GM12873 (cell line): ENCODE measurements around the gene JPH3.

Experiments used
- CTCF ChIP-seq: IDR thresholded peaks from 2 replicates; pipeline ENCODE4 v1.5.1; 2012; ENCODE audit warnings: low read depth, mild to moderate bottlenecking, moderate library complexity, low read length, control low read depth; ENCODE audit not compliant: insufficient read depth; ENCODE audit errors: missing control alignments

The JPH3 gene

GRCh38 chr16:87621976-87622713 lies 19.8 kb downstream of the JPH3 start:
- no peak for TF ChIP-seq CTCF

- no peak for TF ChIP-seq CTCF
These were observed 20.5 kb downstream of the JPH3 start for GRCh38 chr16:87622756-87623319.

DNA sequence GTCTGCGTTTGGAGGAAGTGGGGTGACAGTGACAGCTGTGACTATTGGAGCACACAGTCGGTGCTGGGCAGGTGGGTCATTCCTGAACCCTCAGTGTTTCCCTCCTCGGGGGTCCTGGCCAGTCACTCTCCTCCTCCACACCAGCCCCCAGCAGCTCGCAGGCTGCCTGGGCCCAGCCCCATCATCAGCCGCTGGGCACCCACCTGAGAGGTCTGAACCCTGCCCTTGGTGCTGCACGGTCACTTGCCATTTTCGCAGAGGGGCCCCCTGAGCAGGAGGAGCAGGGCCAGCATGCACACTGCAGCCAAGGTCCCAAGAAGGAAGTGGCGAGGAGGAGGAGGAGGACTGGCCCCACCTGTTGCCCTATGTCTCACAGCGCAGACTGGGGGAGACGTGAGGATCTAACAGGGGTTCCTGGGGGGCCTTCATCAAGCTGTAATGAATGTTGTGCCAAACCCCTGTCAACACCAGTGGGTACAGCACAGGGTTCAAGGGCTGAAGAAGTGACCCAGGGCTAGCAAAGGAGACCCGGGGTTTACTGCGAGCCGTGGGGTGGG lies 23.0 kb downstream of the JPH3 start:
- no peak for TF ChIP-seq CTCF

DNA sequence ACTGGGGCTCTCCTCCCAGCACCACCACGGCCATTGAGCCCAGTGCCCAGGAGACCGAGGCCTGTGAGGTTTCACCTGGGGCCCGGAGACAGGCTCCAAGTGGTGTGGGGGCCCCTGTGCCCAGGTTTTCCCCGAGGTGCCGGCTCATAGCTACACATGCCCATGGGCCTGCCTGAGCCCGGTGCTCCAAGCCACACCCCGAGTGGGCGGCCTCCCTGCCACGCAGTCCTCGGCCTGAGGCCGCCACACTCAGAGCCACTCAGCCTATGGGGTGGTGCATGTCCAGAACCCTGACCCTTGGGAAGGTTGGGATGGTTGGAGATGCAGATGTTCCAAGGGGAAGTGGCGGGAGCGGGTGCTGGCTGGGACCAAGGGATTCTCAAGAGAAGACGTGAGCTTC lies 24.1 kb downstream of the JPH3 start:
- no peak for TF ChIP-seq CTCF

- TF ChIP-seq CTCF: no peak
These were observed 24.6 kb downstream of the JPH3 start for GRCh38 chr16:87626905-87627304.

DNA sequence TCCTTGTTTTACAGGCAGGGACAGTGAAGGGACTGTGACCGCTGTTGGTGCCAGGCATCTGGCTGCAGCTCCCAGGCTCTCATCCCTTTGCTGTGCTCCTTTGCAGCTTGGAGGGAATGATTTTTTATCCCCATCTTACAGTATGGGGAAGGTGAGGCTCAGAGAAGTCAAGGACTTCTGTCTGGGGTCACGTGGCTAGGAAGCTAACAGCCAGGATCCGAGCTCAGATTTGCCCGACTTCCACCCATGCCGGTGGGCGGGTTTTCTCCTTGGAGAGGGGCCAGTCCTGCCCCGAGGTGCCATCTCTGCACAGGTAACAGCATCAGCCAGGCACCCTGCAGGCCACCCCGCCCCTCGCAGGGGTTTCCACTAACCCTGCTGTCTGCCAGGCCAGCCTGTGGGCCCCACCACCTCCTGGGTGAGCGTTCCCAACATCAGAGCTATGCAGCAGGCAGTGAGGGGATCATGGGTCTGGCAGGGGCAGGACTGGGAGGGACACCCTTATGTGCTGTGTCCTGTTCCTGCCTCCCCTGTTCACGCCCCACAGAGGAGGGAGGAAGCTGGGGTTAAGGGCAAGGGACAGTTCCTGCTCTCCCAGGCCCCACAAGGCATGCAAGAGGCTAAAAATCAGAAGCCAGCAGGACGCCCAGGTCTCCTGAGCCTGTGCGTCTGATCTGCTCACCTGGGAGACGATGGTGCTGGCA lies 25.4 kb downstream of the JPH3 start:
- TF ChIP-seq CTCF: no peak
